WTC11 (cell line): Measurements from ENCODE around the gene SLC25A21.

Source experiments
- FOXJ3 ChIP-seq: sonication (generic); formaldehyde crosslinking; IDR thresholded peaks from 2 replicates; pipeline ENCODE4 v1.9.0; 2021; ENCODE audit warnings: missing genetic modification reagents, mild to moderate bottlenecking, borderline replicate concordance
- GABPB1 ChIP-seq: sonication (generic); formaldehyde crosslinking; IDR thresholded peaks from 2 replicates; pipeline ENCODE4 v1.8.1; 2023; ENCODE audit warnings: mild to moderate bottlenecking, missing genetic modification reagents
- ZNF317 ChIP-seq: sonication (generic); formaldehyde crosslinking; IDR thresholded peaks from 2 replicates; pipeline ENCODE4 v1.8.1; 2023; ENCODE audit warnings: low read depth, mild to moderate bottlenecking, moderate library complexity, missing genetic modification reagents, borderline replicate concordance
- TF ChIP-seq, protein P1 (sequence below): sonication (generic); formaldehyde crosslinking; conservative IDR thresholded peaks from 2 replicates; pipeline ENCODE4 v1.8.1; 2023; ENCODE audit warnings: mild to moderate bottlenecking, low read depth, missing genetic modification reagents, moderate library complexity
- TF ChIP-seq, protein P2 (sequence below): fragments of 200-600 bp; IDR thresholded peaks from 2 replicates; pipeline ENCODE4 v1.8.0; 2022; ENCODE audit warnings: antibody characterized with exemption
- TF ChIP-seq, protein P3 (sequence below): sonication (generic); formaldehyde crosslinking; IDR thresholded peaks from 2 replicates; pipeline ENCODE4 v1.8.0; 2022; ENCODE audit warnings: mild to moderate bottlenecking, missing genetic modification reagents
- TF ChIP-seq, protein P4 (sequence below): sonication (generic); formaldehyde crosslinking; IDR thresholded peaks from 2 replicates; pipeline ENCODE4 v1.8.0; 2022; ENCODE audit warnings: mild to moderate bottlenecking, missing genetic modification reagents

DNA sequence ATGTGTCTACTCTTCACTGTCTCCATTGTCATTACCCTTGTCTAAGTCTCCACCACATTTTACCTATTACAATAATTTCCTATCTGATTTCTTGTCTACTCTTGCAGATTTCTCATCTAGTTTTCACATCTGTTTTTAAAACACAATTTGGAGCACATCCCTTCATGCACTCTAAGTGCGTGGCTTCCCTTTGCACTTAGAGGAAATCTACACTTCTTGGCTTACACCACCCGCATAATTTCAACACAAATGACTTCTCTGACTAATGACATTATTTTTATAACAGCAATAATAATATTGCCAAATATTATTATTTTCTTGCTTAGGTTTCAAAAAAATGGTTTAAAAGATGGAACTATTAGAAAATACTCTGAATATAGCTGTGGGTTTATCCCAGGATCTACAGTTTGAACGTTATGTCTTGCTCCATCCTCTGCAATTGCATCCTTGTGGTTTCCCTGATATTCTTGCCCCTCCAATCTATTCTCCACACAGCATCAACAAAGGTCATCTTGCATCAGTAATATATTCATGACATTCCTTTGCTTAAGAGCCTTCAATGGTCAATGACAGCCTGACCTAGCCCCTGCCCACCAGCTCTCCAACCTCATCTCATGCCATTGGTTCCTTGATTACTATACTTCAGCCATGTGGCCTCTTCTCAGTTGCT is 153.7 kb downstream of the SLC25A21 start:
- TF ChIP-seq, protein P1, sequence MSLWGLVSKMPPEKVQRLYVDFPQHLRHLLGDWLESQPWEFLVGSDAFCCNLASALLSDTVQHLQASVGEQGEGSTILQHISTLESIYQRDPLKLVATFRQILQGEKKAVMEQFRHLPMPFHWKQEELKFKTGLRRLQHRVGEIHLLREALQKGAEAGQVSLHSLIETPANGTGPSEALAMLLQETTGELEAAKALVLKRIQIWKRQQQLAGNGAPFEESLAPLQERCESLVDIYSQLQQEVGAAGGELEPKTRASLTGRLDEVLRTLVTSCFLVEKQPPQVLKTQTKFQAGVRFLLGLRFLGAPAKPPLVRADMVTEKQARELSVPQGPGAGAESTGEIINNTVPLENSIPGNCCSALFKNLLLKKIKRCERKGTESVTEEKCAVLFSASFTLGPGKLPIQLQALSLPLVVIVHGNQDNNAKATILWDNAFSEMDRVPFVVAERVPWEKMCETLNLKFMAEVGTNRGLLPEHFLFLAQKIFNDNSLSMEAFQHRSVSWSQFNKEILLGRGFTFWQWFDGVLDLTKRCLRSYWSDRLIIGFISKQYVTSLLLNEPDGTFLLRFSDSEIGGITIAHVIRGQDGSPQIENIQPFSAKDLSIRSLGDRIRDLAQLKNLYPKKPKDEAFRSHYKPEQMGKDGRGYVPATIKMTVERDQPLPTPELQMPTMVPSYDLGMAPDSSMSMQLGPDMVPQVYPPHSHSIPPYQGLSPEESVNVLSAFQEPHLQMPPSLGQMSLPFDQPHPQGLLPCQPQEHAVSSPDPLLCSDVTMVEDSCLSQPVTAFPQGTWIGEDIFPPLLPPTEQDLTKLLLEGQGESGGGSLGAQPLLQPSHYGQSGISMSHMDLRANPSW (CRISPR knock-in tag), result no peak
- TF ChIP-seq, protein P2, sequence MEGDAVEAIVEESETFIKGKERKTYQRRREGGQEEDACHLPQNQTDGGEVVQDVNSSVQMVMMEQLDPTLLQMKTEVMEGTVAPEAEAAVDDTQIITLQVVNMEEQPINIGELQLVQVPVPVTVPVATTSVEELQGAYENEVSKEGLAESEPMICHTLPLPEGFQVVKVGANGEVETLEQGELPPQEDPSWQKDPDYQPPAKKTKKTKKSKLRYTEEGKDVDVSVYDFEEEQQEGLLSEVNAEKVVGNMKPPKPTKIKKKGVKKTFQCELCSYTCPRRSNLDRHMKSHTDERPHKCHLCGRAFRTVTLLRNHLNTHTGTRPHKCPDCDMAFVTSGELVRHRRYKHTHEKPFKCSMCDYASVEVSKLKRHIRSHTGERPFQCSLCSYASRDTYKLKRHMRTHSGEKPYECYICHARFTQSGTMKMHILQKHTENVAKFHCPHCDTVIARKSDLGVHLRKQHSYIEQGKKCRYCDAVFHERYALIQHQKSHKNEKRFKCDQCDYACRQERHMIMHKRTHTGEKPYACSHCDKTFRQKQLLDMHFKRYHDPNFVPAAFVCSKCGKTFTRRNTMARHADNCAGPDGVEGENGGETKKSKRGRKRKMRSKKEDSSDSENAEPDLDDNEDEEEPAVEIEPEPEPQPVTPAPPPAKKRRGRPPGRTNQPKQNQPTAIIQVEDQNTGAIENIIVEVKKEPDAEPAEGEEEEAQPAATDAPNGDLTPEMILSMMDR, result no peak
- no peak for TF ChIP-seq FOXJ3
- TF ChIP-seq, protein P3, sequence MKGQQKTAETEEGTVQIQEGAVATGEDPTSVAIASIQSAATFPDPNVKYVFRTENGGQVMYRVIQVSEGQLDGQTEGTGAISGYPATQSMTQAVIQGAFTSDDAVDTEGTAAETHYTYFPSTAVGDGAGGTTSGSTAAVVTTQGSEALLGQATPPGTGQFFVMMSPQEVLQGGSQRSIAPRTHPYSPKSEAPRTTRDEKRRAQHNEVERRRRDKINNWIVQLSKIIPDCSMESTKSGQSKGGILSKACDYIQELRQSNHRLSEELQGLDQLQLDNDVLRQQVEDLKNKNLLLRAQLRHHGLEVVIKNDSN (CRISPR knock-in tag), result no peak
- TF ChIP-seq, protein P4, sequence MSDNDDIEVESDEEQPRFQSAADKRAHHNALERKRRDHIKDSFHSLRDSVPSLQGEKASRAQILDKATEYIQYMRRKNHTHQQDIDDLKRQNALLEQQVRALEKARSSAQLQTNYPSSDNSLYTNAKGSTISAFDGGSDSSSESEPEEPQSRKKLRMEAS (CRISPR knock-in tag), result no peak
- no peak for TF ChIP-seq GABPB1 (CRISPR knock-in tag)
- TF ChIP-seq ZNF317 (CRISPR knock-in tag), result no peak
